Astrocyte (in vitro differentiated cells and primary cell): ENCODE data around the gene TMEM45A. TPM values are rescaled to one million over a fixed set of nuclear protein-coding genes. Genes with fewer than 3 reads are reported as not detected.

Source experiments
- DNase-seq: peaks from one replicate; pipeline ENCODE4 v3.0.0-alpha.2; 2010; ENCODE audit warnings: low read depth
- FAIRE-seq: peaks from 2 replicates; lab custom pipeline; 2011; peaks lifted over from hg19 to GRCh38; lab: Jason Lieb, UNC
- H2AFZ ChIP-seq: 2 replicates; pipeline ENCODE4 v1.6.0; 2012; ENCODE audit warnings: low read depth, low read length, inconsistent platforms
- H3K27ac ChIP-seq: 2 replicates; pipeline ENCODE4 v1.5.1; 2011; ENCODE audit warnings: low read depth, low read length, inconsistent platforms
- H3K27me3 ChIP-seq: 2 replicates; pipeline ENCODE4 v1.6.0; 2011; ENCODE audit warnings: low read length, inconsistent platforms; ENCODE audit not compliant: insufficient read depth
- H3K36me3 ChIP-seq: 2 replicates; pipeline ENCODE4 v1.5.1; 2011; ENCODE audit warnings: low read length, inconsistent platforms; ENCODE audit not compliant: insufficient read depth
- H3K4me1 ChIP-seq: 2 replicates; pipeline ENCODE4 v1.5.1; 2011; ENCODE audit warnings: low read length, inconsistent platforms; ENCODE audit not compliant: insufficient read depth
- H3K4me2 ChIP-seq: 2 replicates; pipeline ENCODE4 v1.6.0; 2012; ENCODE audit warnings: low read length, inconsistent platforms
- H3K4me3 ChIP-seq: 2 replicates; pipeline ENCODE4 v1.5.1; 2011; ENCODE audit warnings: low read depth, mild to moderate bottlenecking, low read length, inconsistent platforms; ENCODE audit not compliant: insufficient read depth
- H3K79me2 ChIP-seq: 2 replicates; pipeline ENCODE4 v1.6.0; 2012; ENCODE audit warnings: mild to moderate bottlenecking, low read length, inconsistent platforms; ENCODE audit not compliant: insufficient read depth
- H3K9ac ChIP-seq: 2 replicates; pipeline ENCODE4 v1.6.0; 2012; ENCODE audit warnings: mild to moderate bottlenecking, low read length, inconsistent platforms
- H3K9me3 ChIP-seq: 2 replicates; pipeline ENCODE4 v1.5.1; 2012; ENCODE audit warnings: low read depth, mild to moderate bottlenecking, low read length, inconsistent platforms; ENCODE audit not compliant: insufficient read depth
- H4K20me1 ChIP-seq: 2 replicates; pipeline ENCODE4 v1.6.0; 2012; ENCODE audit warnings: low read length, inconsistent platforms; ENCODE audit not compliant: insufficient read depth
- H3K27ac Mint-ChIP-seq: one replicate; pipeline ENCODE4 v1.8.0; 2021; ENCODE audit warnings: mild to moderate bottlenecking, mixed read lengths; ENCODE audit not compliant: unreplicated experiment
- H3K27me3 Mint-ChIP-seq: one replicate; pipeline ENCODE4 v1.8.0; 2021; ENCODE audit warnings: low read depth, mixed read lengths; ENCODE audit not compliant: unreplicated experiment
- H3K36me3 Mint-ChIP-seq: one replicate; pipeline ENCODE4 v1.8.0; 2021; ENCODE audit warnings: low read depth, mixed read lengths; ENCODE audit not compliant: unreplicated experiment
- H3K4me1 Mint-ChIP-seq: one replicate; pipeline ENCODE4 v1.8.0; 2021; ENCODE audit warnings: low read depth, mixed read lengths; ENCODE audit not compliant: unreplicated experiment
- H3K4me3 Mint-ChIP-seq: one replicate; pipeline ENCODE4 v1.8.0; 2021; ENCODE audit warnings: mild to moderate bottlenecking, moderate library complexity, mixed read lengths; ENCODE audit not compliant: unreplicated experiment
- H3K9me3 Mint-ChIP-seq: one replicate; pipeline ENCODE4 v1.8.0; 2021; ENCODE audit warnings: mild to moderate bottlenecking, mixed read lengths; ENCODE audit not compliant: unreplicated experiment
- EZH2 ChIP-seq: IDR thresholded peaks from 2 replicates; pipeline ENCODE4 v1.6.1; 2012; ENCODE audit warnings: mild to moderate bottlenecking, low read length, inconsistent platforms; ENCODE audit not compliant: insufficient read depth
- total RNA-seq: library from RNA; stranded (reverse); gene quantifications from 2 replicates; pipeline ENCODE4 v1.2.1, GENCODE V29; 2021
- TF ChIP-seq, protein P1 (sequence below): IDR thresholded peaks from 2 replicates; pipeline ENCODE4 v1.5.1; 2011; ENCODE audit warnings: low read depth, mild to moderate bottlenecking, inconsistent platforms, low read length, moderate library complexity; ENCODE audit not compliant: insufficient read depth

The TMEM45A gene
- total RNA-seq, 1 donor from 2014 or later: 35.5 TPM

DNA sequence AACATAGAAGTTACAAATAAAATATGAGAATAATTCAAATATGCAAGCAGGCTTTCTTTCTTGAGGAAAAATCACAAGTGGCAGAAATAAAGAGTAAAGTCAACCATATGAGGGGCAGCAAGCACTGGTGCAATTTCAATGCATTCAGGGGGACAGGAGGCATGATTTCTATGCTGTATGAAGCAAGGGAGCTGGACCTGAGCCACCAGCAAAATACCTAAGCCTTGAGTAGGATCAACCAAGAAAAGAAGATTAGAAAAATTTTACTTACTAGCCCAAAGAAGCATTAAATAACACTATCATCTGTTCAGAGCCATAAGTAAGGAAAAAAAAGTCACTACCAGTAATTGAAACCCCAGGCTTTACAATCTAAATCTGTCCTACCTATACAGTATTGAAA is 123.3 kb downstream of the TMEM45A start:
- peak; percentile 49 for DNase-seq
- FAIRE-seq: no peak
- H3K4me1 ChIP-seq: no peaks in the 10 kb centered on the region
- H3K4me2 ChIP-seq: no peak overlapping the region
- H3K79me2 ChIP-seq: no peaks in the 10 kb centered on the region
- no peak overlapping the region for H2AFZ ChIP-seq
- Mint-ChIP-seq H3K27me3 (no peaks in the 10 kb centered on the region), H3K27ac (no peak overlapping the region), H3K4me1 (no peaks in the 10 kb centered on the region), H3K36me3 (no peaks in the 10 kb centered on the region), H3K9me3 (no peaks in the 10 kb centered on the region), H3K4me3 (no peak overlapping the region)
- H3K27me3 ChIP-seq: peaks cover 3% of the 10 kb centered on the region
- no peak overlapping the region for H3K27ac ChIP-seq
- H3K9me3 ChIP-seq: no peaks in the 10 kb centered on the region
- TF ChIP-seq EZH2: no peak
- TF ChIP-seq, protein P1, sequence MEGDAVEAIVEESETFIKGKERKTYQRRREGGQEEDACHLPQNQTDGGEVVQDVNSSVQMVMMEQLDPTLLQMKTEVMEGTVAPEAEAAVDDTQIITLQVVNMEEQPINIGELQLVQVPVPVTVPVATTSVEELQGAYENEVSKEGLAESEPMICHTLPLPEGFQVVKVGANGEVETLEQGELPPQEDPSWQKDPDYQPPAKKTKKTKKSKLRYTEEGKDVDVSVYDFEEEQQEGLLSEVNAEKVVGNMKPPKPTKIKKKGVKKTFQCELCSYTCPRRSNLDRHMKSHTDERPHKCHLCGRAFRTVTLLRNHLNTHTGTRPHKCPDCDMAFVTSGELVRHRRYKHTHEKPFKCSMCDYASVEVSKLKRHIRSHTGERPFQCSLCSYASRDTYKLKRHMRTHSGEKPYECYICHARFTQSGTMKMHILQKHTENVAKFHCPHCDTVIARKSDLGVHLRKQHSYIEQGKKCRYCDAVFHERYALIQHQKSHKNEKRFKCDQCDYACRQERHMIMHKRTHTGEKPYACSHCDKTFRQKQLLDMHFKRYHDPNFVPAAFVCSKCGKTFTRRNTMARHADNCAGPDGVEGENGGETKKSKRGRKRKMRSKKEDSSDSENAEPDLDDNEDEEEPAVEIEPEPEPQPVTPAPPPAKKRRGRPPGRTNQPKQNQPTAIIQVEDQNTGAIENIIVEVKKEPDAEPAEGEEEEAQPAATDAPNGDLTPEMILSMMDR: no peak
- no peaks in the 10 kb centered on the region for H3K36me3 ChIP-seq
- H3K9ac ChIP-seq: no peak overlapping the region
- H4K20me1 ChIP-seq: no peaks in the 10 kb centered on the region
- H3K4me3 ChIP-seq: no peak overlapping the region

DNA sequence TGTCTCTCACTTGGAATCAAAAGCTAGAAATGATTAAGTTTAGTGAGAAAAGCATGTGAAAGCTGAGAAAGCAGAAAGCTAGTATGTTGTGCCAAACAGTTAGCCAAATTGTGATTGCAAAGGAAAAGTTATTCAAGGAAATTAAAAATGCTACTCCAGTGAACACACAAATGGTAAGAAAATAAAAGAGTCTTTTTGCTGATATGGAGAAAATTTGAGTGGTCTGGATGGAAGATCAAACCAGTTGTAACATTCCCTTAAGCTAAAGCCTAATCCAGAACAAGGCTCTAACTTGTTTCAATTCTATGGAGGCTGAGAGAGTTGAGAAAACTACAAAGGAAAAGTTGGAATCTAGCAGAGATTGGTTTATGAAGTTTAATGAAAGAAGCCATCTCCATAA is 128.8 kb downstream of the TMEM45A start:
- no peak overlapping the region for H2AFZ ChIP-seq
- H3K9me3 Mint-ChIP-seq: peaks cover 1% of the 10 kb centered on the region
- FAIRE-seq: no peak
- H3K79me2 ChIP-seq: no peaks in the 10 kb centered on the region
- no peak overlapping the region for H3K4me2 ChIP-seq
- H3K27me3 ChIP-seq: peaks cover 2% of the 10 kb centered on the region
- no peaks in the 10 kb centered on the region for H3K36me3 Mint-ChIP-seq
- H3K4me1 ChIP-seq: no peaks in the 10 kb centered on the region
- no peaks in the 10 kb centered on the region for H4K20me1 ChIP-seq
- H3K4me1 Mint-ChIP-seq: no peaks in the 10 kb centered on the region
- H3K9me3 ChIP-seq: no peaks in the 10 kb centered on the region
- H3K36me3 ChIP-seq: no peaks in the 10 kb centered on the region
- H3K27ac Mint-ChIP-seq: no peak overlapping the region
- no peak overlapping the region for H3K4me3 ChIP-seq
- H3K27ac ChIP-seq: no peak overlapping the region
- H3K9ac ChIP-seq: no peak overlapping the region
- H3K4me3 Mint-ChIP-seq: no peak overlapping the region
- no peaks in the 10 kb centered on the region for H3K27me3 Mint-ChIP-seq
- DNase-seq: no peak
- TF ChIP-seq, protein P1: no peak
- TF ChIP-seq EZH2: no peak

Other genes with a start within 250 kb of the TMEM45A start
- 62.2 and 67.2 TPM in 2 replicates for gene TBC1D23, start 231.6 kb upstream of the TMEM45A start, total RNA-seq
- gene NIT2, start 157.9 kb upstream of the TMEM45A start, total RNA-seq: 44.9 and 47.7 TPM in 2 replicates
- 47.9 and 48.9 TPM in 2 replicates for gene TOMM70, start 91.5 kb upstream of the TMEM45A start, total RNA-seq
- 2.5 and 2.6 TPM in 2 replicates for gene LNP1, start 91.1 kb upstream of the TMEM45A start, total RNA-seq
- not detected in 2 replicates for gene ADGRG7, start 117.0 kb downstream of the TMEM45A start, total RNA-seq
- 154 and 155 TPM in 2 replicates for gene TFG, start 216.9 kb downstream of the TMEM45A start, total RNA-seq